GM12878 (cell line): ENCODE results near the gene IRAK4. TPM values are rescaled to one million over a fixed set of nuclear protein-coding genes. Genes with fewer than 3 reads are reported as not detected.

Experiments
- BMI1 ChIP-seq: fragments of 450-650 bp; IDR thresholded peaks from 2 replicates; pipeline ENCODE4 v1.6.1; 2016; ENCODE audit warnings: mild to moderate bottlenecking, moderate library complexity, borderline replicate concordance
- CHD2 ChIP-seq: IDR thresholded peaks from 2 replicates; pipeline ENCODE4 v1.6.1; 2011; ENCODE audit warnings: low read depth, low read length, improper control_type of control experiment, borderline replicate concordance
- CREM ChIP-seq: IDR thresholded peaks from 2 replicates; pipeline ENCODE4 v1.6.1; 2014; ENCODE audit warnings: antibody characterized with exemption, low read depth
- E2F4 ChIP-seq: IDR thresholded peaks from 2 replicates; pipeline ENCODE4 v1.6.1; 2012; ENCODE audit warnings: low read depth, low read length, improper control_type of control experiment
- EGR1 ChIP-seq, 2 experiments: IDR thresholded peaks; 1 replicate in 1 of 2; 2 replicates in 1 of 2; pipeline ENCODE4 v1.6.1; 2011 to 2012; ENCODE audit warnings: low read depth in 2 of 2, low read length in 2 of 2, borderline replicate concordance in 1 of 2, mild to moderate bottlenecking in 1 of 2, moderate library complexity in 1 of 2
- ESRRA ChIP-seq: IDR thresholded peaks from 2 replicates; pipeline ENCODE4 v1.6.1; 2012; ENCODE audit warnings: mild to moderate bottlenecking, low read length, improper control_type of control experiment
- FOXM1 ChIP-seq: IDR thresholded peaks from 2 replicates; pipeline ENCODE4 v1.6.1; 2012; ENCODE audit warnings: low read depth, mild to moderate bottlenecking, inconsistent platforms, low read length, moderate library complexity
- HDGF ChIP-seq: fragments of 450-650 bp; IDR thresholded peaks from 2 replicates; pipeline ENCODE4 v1.6.1; 2016; ENCODE audit warnings: antibody characterized with exemption
- HSF1 ChIP-seq: fragments of 150-350 bp; IDR thresholded peaks from 2 replicates; pipeline ENCODE4 v1.6.1; 2014; ENCODE audit warnings: mild to moderate bottlenecking, low read depth, low read length
- LARP7 ChIP-seq: fragments of 450-650 bp; IDR thresholded peaks from 2 replicates; pipeline ENCODE4 v1.6.1; 2017; ENCODE audit warnings: mild to moderate bottlenecking
- NFXL1 ChIP-seq: fragments of 450-650 bp; IDR thresholded peaks from 2 replicates; pipeline ENCODE4 v1.6.1; 2017; ENCODE audit warnings: antibody characterized with exemption, mild to moderate bottlenecking, borderline replicate concordance
- POLR2A ChIP-seq: IDR thresholded peaks from 2 replicates; pipeline ENCODE4 v1.6.1; 2011; ENCODE audit warnings: low read depth, mild to moderate bottlenecking, low read length
- RAD21 ChIP-seq: IDR thresholded peaks from 2 replicates; pipeline ENCODE4 v1.6.1; 2011; ENCODE audit warnings: mild to moderate bottlenecking, low read depth, low read length, moderate library complexity; ENCODE audit not compliant: insufficient read depth
- RBBP5 ChIP-seq: fragments of 200-600 bp; sonication (generic); conservative IDR thresholded peaks from 2 replicates; pipeline ENCODE4 v1.6.1; 2016
- SMARCA5 ChIP-seq: fragments of 450-650 bp; IDR thresholded peaks from 2 replicates; pipeline ENCODE4 v1.6.1; 2017; ENCODE audit warnings: mild to moderate bottlenecking
- STAT3 ChIP-seq: IDR thresholded peaks from 2 replicates; pipeline ENCODE4 v1.6.1; 2011; ENCODE audit warnings: low read depth, low read length, improper control_type of control experiment
- ZNF384 ChIP-seq: IDR thresholded peaks from 2 replicates; pipeline ENCODE4 v1.6.1; 2012; ENCODE audit warnings: low read depth, mild to moderate bottlenecking, low read length, improper control_type of control experiment, borderline replicate concordance
- polyA plus RNA-seq, 11 experiments: library from polyadenylated mRNA; depleted of rRNA in 4 of 11; unstranded in 6 of 11; stranded (reverse) in 5 of 11; fragments of >200 nt; fragmentation: Nextera tagmentation in 4 of 11; fragmentation: Illumina TruSeq in 1 of 11; extraction: Ambion mirVana in 4 of 11; extraction: Trizol in 1 of 11; gene quantifications; 1 replicate in 1 of 11; 2 replicates in 10 of 11; pipeline versions ENCODE4 v1.2.1 to v1.2.3, GENCODE V29; 2011 to 2016; ENCODE audit warnings: inconsistent platforms in 2 of 11, missing spikeins in 2 of 11, low read depth in 1 of 11
- total RNA-seq, 4 experiments: library from RNA; depleted of rRNA in 3 of 4; stranded (reverse); fragments of >200 nt in 3 of 4; fragmentation: Illumina TruSeq in 1 of 4; extraction: Trizol in 1 of 4; gene quantifications; 2 replicates each; pipeline versions ENCODE4 v1.2.1 to v1.2.3, GENCODE V29; 2013 to 2021
- TF ChIP-seq, protein P1 (sequence below): fragments of 150-350 bp; IDR thresholded peaks from 2 replicates; pipeline ENCODE4 v1.6.1; 2016; ENCODE audit warnings: low read depth, low read length
- TF ChIP-seq, protein P2 (sequence below): IDR thresholded peaks from 2 replicates; pipeline ENCODE4 v1.6.1; 2011; ENCODE audit warnings: mild to moderate bottlenecking, low read depth, low read length, moderate library complexity; ENCODE audit not compliant: insufficient replicate concordance
- TF ChIP-seq, protein P3 (sequence below): fragments of 450-650 bp; IDR thresholded peaks from 2 replicates; pipeline ENCODE4 v1.6.1; 2016; ENCODE audit warnings: mild to moderate bottlenecking

The IRAK4 gene
- total and polyA plus RNA-seq, 10 of the 15 experiments (the other 5 are each of a cell fraction or from before 2014, with no cell fraction given), result 7.9 to 46.8 (median 20.9) TPM

GRCh38 chr12:43805860-43806736, 47.3 kb downstream of the IRAK4 start, which contains the start of gene TWF1 (continued):
- TF ChIP-seq, protein P1, sequence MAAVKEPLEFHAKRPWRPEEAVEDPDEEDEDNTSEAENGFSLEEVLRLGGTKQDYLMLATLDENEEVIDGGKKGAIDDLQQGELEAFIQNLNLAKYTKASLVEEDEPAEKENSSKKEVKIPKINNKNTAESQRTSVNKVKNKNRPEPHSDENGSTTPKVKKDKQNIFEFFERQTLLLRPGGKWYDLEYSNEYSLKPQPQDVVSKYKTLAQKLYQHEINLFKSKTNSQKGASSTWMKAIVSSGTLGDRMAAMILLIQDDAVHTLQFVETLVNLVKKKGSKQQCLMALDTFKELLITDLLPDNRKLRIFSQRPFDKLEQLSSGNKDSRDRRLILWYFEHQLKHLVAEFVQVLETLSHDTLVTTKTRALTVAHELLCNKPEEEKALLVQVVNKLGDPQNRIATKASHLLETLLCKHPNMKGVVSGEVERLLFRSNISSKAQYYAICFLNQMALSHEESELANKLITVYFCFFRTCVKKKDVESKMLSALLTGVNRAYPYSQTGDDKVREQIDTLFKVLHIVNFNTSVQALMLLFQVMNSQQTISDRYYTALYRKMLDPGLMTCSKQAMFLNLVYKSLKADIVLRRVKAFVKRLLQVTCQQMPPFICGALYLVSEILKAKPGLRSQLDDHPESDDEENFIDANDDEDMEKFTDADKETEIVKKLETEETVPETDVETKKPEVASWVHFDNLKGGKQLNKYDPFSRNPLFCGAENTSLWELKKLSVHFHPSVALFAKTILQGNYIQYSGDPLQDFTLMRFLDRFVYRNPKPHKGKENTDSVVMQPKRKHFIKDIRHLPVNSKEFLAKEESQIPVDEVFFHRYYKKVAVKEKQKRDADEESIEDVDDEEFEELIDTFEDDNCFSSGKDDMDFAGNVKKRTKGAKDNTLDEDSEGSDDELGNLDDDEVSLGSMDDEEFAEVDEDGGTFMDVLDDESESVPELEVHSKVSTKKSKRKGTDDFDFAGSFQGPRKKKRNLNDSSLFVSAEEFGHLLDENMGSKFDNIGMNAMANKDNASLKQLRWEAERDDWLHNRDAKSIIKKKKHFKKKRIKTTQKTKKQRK, result no peak
- TF ChIP-seq, protein P2, sequence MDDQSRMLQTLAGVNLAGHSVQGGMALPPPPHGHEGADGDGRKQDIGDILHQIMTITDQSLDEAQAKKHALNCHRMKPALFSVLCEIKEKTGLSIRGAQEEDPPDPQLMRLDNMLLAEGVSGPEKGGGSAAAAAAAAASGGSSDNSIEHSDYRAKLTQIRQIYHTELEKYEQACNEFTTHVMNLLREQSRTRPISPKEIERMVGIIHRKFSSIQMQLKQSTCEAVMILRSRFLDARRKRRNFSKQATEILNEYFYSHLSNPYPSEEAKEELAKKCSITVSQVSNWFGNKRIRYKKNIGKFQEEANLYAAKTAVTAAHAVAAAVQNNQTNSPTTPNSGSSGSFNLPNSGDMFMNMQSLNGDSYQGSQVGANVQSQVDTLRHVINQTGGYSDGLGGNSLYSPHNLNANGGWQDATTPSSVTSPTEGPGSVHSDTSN, result no peak
- TF ChIP-seq POLR2A (peak; percentile 95), ESRRA (no peak), HSF1 (no peak), LARP7 (peak; percentile 91), SMARCA5 (peak; percentile 75), E2F4 (no peak), CREM (peak; percentile 92), NFXL1 (no peak), BMI1 (no peak), ZNF384 (no peak), CHD2 (no peak), RAD21 (no peak), FOXM1 (no peak), STAT3 (no peak), EGR1 (IDR thresholded peaks at IDR 0.05; ENCODE audit: borderline replicate concordance in 1 of 2, low read depth in 2 of 2, low read length in 2 of 2) (peak in 1 of 2 experiments; percentile 5; a peak in 1 of 3 replicates), HDGF (no peak), RBBP5 (no peak)
- TF ChIP-seq, protein P3, sequence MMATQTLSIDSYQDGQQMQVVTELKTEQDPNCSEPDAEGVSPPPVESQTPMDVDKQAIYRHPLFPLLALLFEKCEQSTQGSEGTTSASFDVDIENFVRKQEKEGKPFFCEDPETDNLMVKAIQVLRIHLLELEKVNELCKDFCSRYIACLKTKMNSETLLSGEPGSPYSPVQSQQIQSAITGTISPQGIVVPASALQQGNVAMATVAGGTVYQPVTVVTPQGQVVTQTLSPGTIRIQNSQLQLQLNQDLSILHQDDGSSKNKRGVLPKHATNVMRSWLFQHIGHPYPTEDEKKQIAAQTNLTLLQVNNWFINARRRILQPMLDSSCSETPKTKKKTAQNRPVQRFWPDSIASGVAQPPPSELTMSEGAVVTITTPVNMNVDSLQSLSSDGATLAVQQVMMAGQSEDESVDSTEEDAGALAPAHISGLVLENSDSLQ, result 0 out of 2 replicates have a peak, but pooled peaks have one; percentile 23
